ENCODE results near the gene CYSRT1.

The CYSRT1 gene

DNA sequence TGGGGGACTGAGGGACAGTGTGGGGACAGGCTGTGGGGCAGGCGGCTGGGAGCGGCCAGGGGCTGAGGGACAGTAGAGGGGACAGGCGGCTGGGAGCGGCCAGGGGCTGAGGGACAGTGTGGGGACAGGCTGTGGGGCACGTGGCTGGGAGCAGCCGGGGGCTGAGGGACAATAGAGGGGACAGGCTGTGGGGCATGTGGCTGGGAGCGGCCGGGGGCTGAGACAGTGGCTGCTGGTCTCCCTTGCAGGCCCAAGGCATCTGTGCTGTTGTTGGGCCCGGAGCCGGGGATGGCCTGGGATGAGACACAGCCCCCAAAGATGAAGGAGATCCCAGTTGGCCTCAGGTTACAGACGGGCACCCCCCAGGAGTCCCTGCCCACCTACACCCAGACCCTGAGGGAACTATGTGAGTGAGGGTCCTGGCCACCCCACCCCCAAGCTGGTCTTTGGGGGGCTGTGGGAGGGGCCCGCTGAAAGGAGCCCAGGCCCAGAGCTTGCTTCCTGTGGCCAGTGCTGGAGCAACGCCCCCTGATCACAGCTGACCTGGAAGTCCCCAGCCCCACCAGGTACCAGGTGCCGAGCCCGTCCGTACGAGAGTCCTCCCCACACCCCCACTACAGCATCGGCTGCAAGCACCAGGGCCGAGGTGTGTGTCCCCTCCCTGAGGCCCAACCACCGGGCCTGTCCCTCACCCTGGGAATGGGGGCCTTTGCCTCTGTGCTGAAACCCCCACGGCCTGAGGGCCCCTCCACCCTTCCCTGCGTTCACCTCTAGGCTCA lies 26.7 kb downstream of the CYSRT1 start:
- no peak for TF ChIP-seq GATA2 (IDR thresholded peaks at IDR 0.05; ENCODE audit: low read depth, low read length)
- TF ChIP-seq GATA3 (IDR thresholded peaks at IDR 0.05; ENCODE audit: low read depth, low read length) = no peak

DNA sequence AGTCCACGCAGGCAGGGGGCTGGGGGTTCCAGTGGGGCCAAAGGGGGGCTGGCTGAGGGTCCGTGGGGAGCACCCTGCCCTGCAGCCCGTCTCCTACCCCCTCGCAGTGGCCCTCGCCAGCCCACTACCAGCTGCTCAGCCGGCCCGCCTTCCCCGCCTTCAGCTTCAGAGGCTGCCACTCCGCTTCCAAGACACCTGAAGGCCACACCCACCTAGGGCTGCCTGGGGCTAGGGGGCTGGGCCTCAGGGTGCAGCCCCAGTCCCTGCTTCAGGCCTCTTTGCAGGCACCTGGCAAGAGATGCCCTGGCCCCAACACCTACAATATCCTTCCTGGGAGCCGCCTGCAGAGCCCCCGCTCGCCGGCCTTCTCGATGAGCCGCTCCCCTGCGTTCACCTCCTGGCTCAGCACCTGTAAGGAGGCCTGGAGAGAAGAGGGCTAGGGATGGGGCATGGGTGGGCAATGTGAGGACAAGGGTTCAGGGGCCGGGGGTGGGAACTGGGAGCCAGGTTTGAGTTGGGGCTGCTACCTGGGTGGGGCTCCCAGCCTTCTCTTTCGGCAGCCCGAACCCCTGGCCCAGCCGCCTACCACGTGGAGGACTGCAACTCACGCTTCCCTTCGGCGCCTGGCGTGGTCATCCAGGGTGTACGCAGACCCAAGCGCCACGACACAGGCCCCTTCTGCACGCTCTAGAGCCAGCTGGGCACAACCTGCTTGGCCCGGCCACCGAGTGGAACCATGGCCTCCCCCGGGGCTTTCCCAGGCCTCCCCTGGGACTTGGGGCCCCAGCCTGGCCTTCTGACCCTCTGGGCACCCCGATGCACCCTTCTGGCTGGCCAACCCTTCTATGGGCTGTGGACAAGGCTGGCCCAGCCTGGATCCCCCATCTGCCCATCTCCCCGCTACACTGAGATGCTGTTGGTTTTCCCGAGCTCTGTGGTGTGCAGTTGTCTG lies 27.9 kb downstream of the CYSRT1 start:
- TF ChIP-seq GATA2 (IDR thresholded peaks at IDR 0.05; ENCODE audit: low read depth, low read length) (no peak), GATA3 (IDR thresholded peaks at IDR 0.05; ENCODE audit: low read depth, low read length) (no peak)

- no peak for TF ChIP-seq GATA3 (IDR thresholded peaks at IDR 0.05; ENCODE audit: low read depth, low read length)
- TF ChIP-seq GATA2 (IDR thresholded peaks at IDR 0.05; ENCODE audit: low read depth, low read length) = no peak
These were observed 29.0 kb downstream of the CYSRT1 start for GRCh38 chr9:137253717-137254623.

DNA sequence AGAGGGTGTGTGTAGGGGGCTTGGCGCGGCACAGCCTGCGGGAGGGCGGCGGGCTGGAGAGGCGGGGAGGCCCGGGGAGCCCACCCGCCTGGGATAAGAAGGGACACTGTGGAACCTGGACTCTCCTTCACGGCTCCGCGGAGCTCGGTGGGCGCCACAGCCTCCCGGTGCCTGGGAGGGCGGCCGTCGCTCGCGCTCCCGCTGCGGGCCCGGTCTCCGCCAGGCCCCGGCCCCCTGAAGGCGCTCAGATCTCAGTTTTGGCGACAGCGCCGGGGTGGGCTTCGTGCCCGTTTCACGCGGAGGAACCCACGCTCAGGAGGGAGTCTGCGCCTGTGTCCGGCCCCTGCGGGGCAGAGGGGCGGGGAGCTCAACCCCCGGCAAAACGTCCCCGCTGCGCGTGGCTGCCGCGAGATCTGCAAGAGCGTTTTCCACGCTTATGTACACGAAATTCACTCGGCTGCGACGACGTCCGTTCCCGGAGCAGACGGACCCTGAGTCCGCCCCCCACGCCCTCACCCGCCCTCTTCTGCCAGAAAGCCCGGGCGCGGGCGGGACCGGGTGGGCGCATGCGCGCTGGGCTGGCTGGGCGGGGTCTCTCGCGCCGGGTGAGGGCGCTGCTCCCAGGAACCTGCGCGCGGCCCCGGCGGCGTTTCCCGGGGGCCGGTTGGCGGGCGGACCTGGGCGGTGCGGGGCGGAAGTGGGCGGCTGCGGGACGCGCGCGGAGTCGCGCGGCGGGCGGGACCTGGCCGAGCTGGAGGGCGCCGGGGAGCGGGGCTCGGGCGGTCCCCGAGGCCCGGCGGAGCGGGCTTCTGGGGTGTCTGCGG lies 29.9 kb downstream of the CYSRT1 start, which contains the start of gene NELFB:
Gene NELFB, plus strand, starts transcription at position 704 of the 824 bp plus-strand sequence.
- TF ChIP-seq GATA2 (IDR thresholded peaks at IDR 0.05; ENCODE audit: low read depth, low read length) (no peak), GATA3 (IDR thresholded peaks at IDR 0.05; ENCODE audit: low read depth, low read length) (no peak)

DNA sequence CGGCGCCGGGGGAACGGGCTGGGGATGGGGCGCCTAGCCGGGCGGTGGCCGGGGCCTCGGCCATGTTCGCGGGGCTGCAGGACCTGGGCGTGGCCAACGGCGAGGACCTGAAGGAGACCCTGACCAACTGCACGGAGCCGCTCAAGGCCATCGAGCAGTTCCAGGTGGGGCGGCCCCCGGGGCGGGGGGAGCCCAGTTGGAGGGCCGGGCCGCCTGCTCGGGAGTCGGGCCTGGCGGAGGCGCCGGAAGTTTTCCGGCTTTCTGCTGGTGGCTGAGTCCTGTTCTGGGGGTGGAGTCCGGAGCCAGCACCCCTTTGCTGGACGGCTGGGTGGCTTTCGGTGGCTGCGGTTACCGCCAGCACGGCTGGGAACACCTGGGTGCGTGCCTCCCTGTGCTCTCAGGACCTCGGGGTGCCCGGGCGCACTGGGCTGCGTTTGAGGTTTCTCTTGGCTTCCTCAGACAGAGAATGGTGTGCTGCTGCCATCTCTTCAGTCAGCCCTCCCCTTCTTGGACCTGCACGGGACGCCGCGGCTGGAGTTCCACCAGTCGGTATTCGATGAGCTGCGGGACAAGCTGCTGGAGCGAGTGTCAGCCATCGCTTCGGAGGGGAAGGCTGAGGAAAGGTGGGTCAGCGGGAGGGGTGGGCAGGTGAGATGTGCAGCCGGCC lies 30.6 kb downstream of the CYSRT1 start:
- TF ChIP-seq GATA2 (IDR thresholded peaks at IDR 0.05; ENCODE audit: low read depth, low read length) (no peak), GATA3 (IDR thresholded peaks at IDR 0.05; ENCODE audit: low read depth, low read length) (no peak)

GRCh38 chr9:137256362-137256761 lies 31.4 kb downstream of the CYSRT1 start:
- TF ChIP-seq GATA3 (IDR thresholded peaks at IDR 0.05; ENCODE audit: low read depth, low read length) (no peak), GATA2 (IDR thresholded peaks at IDR 0.05; ENCODE audit: low read depth, low read length) (no peak)

- TF ChIP-seq GATA3 (IDR thresholded peaks at IDR 0.05; ENCODE audit: low read depth, low read length) (no peak), GATA2 (IDR thresholded peaks at IDR 0.05; ENCODE audit: low read depth, low read length) (no peak)
These were observed 31.9 kb downstream of the CYSRT1 start for GRCh38 chr9:137256856-137257255.

- TF ChIP-seq GATA2 (IDR thresholded peaks at IDR 0.05; ENCODE audit: low read depth, low read length) (no peak), GATA3 (IDR thresholded peaks at IDR 0.05; ENCODE audit: low read depth, low read length) (no peak)
These were observed 37.9 kb downstream of the CYSRT1 start for GRCh38 chr9:137262909-137263285.

GRCh38 chr9:137263506-137263905 lies 38.5 kb downstream of the CYSRT1 start:
- TF ChIP-seq GATA2 (IDR thresholded peaks at IDR 0.05; ENCODE audit: low read depth, low read length) = no peak

DNA sequence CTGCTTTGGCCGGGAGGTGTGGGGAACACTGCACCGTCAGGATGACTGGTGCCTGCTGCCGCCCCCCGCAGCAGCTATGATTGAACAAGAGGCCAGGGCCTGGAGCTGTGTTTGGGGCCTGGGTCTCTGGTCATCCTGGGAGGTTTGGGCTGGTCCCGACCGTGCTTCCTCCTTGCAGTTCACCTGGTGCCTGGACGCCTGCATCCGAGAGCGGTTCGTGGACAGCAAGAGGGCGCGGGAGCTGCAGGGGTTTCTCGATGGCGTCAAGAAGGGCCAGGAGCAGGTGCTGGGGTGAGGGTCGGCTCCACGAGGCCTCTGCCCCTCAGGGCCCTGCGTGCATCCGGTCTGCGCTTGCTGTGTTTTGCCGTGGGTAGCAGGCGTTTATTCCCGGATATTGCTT lies 39.1 kb downstream of the CYSRT1 start:
- no peak for TF ChIP-seq GATA3 (IDR thresholded peaks at IDR 0.05; ENCODE audit: low read depth, low read length)
- TF ChIP-seq GATA2 (IDR thresholded peaks at IDR 0.05; ENCODE audit: low read depth, low read length) = no peak

- TF ChIP-seq GATA2 (IDR thresholded peaks at IDR 0.05; ENCODE audit: low read depth, low read length) (no peak), GATA3 (IDR thresholded peaks at IDR 0.05; ENCODE audit: low read depth, low read length) (no peak)
These were observed 40.7 kb downstream of the CYSRT1 start for GRCh38 chr9:137265496-137266161.

DNA sequence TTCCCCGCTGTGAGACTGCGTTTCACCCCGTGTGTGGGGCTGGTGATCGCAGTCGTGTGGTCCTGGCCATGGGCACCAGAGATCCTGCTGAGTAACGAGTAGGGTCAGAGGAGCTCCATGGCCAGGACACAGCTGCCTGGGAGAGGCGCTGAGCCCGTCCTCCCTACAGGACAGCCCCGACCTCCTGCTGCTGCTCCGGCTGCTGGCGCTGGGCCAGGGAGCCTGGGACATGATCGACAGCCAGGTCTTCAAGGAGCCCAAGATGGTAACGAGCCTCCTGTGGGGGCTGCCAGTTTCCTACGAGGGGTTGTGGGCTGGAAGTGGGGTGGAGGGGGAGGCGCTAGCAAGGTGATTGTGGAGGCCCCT lies 41.2 kb downstream of the CYSRT1 start:
- TF ChIP-seq GATA3 (IDR thresholded peaks at IDR 0.05; ENCODE audit: low read depth, low read length) (no peak), GATA2 (IDR thresholded peaks at IDR 0.05; ENCODE audit: low read depth, low read length) (no peak)

Data from SH-SY5Y (cell line).